Measurements from ENCODE around the gene GUCY1A1.

DNA sequence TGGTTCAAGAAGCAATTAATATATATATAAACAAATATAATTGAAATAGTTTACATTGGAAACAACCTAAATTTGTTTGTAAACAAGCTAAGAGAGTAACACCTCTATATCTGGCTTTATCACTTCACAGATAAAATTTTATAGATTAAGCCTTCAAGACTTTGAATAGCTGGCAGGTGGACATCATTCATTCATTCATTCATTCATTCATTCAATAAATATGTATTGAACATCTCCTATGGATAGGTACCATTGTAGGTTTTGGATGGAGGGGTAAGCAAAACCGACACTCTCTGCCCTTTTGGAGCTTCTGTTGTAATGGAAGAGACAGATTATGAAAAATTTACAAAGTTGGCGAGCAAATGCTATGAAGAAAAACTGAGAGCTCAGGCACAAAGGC lies 35.2 kb downstream of the GUCY1A1 start:
- TF ChIP-seq ZNF274 (IDR thresholded peaks at IDR 0.05; ENCODE audit: low read depth, low read length): no peak
- TF ChIP-seq POLR2AphosphoS5 (IDR thresholded peaks at IDR 0.05; ENCODE audit: low read depth, low read length): no peak
- no peak for TF ChIP-seq RAD21 (IDR thresholded peaks at IDR 0.05; ENCODE audit: low read depth)
- no peak for TF ChIP-seq POLR2A (IDR thresholded peaks at IDR 0.05; ENCODE audit: borderline replicate concordance, extremely low read depth, insufficient read depth, insufficient read length)
- TF ChIP-seq, protein P1, sequence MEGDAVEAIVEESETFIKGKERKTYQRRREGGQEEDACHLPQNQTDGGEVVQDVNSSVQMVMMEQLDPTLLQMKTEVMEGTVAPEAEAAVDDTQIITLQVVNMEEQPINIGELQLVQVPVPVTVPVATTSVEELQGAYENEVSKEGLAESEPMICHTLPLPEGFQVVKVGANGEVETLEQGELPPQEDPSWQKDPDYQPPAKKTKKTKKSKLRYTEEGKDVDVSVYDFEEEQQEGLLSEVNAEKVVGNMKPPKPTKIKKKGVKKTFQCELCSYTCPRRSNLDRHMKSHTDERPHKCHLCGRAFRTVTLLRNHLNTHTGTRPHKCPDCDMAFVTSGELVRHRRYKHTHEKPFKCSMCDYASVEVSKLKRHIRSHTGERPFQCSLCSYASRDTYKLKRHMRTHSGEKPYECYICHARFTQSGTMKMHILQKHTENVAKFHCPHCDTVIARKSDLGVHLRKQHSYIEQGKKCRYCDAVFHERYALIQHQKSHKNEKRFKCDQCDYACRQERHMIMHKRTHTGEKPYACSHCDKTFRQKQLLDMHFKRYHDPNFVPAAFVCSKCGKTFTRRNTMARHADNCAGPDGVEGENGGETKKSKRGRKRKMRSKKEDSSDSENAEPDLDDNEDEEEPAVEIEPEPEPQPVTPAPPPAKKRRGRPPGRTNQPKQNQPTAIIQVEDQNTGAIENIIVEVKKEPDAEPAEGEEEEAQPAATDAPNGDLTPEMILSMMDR (IDR thresholded peaks at IDR 0.05 in 2 of 3, conservative IDR thresholded peaks at IDR 0.05 in 1 of 3; ENCODE audit: borderline replicate concordance in 1 of 3, insufficient read depth in 1 of 3, low read depth in 2 of 3, low read length in 2 of 3): no peak
- no peak for TF ChIP-seq EZH2phosphoT487 (IDR thresholded peaks at IDR 0.05; ENCODE audit: borderline replicate concordance)
- TF ChIP-seq, protein P2, sequence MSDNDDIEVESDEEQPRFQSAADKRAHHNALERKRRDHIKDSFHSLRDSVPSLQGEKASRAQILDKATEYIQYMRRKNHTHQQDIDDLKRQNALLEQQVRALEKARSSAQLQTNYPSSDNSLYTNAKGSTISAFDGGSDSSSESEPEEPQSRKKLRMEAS (IDR thresholded peaks at IDR 0.05): no peak
- TF ChIP-seq SIN3A (IDR thresholded peaks at IDR 0.05; ENCODE audit: low read depth): no peak
- TF ChIP-seq, protein P3, sequence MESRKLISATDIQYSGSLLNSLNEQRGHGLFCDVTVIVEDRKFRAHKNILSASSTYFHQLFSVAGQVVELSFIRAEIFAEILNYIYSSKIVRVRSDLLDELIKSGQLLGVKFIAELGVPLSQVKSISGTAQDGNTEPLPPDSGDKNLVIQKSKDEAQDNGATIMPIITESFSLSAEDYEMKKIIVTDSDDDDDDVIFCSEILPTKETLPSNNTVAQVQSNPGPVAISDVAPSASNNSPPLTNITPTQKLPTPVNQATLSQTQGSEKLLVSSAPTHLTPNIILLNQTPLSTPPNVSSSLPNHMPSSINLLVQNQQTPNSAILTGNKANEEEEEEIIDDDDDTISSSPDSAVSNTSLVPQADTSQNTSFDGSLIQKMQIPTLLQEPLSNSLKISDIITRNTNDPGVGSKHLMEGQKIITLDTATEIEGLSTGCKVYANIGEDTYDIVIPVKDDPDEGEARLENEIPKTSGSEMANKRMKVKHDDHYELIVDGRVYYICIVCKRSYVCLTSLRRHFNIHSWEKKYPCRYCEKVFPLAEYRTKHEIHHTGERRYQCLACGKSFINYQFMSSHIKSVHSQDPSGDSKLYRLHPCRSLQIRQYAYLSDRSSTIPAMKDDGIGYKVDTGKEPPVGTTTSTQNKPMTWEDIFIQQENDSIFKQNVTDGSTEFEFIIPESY (IDR thresholded peaks at IDR 0.05; ENCODE audit: extremely low read depth, insufficient replicate concordance, low read length): no peak

Measured in HCT116 (cell line).